ENCODE data around the gene DIAPH1. TPM values are rescaled to one million over a fixed set of nuclear protein-coding genes. Genes with fewer than 3 reads are reported as not detected.
A peak's percentile ranks its signal among the peaks of the same experiment; 100 is the strongest.

The DIAPH1 gene
- total RNA-seq, 3 donors from 2014 or later = 58.8 to 64.8 (median 63.6) TPM

- H3K4me3 ChIP-seq = no peak overlapping the region
- no peak for DNase-seq (ENCODE audit: low spot score in 2 of 2)
- no peaks in the 10 kb centered on the region for H3K27me3 ChIP-seq
- peaks cover 11 to 24% of the 10 kb centered on the region in 2 donors for H3K4me1 ChIP-seq
- H3K27ac ChIP-seq = peak overlapping the region in 1 of 2 donors; percentile 40
- no peaks in the 10 kb centered on the region for H3K9me3 ChIP-seq
- no peaks in the 10 kb centered on the region for H3K36me3 ChIP-seq
- intact Hi-C loops (cut with DNase I; ENCODE audit: low total_unique reads) = loop anchor here (2.0 to 5.0 kb wide), 2 partner anchors 64 to 799 kb away; no protein-coding TSS in a partner anchor
- TF ChIP-seq POLR2A (IDR thresholded peaks at IDR 0.05) = no peak
- TF ChIP-seq, protein P1, sequence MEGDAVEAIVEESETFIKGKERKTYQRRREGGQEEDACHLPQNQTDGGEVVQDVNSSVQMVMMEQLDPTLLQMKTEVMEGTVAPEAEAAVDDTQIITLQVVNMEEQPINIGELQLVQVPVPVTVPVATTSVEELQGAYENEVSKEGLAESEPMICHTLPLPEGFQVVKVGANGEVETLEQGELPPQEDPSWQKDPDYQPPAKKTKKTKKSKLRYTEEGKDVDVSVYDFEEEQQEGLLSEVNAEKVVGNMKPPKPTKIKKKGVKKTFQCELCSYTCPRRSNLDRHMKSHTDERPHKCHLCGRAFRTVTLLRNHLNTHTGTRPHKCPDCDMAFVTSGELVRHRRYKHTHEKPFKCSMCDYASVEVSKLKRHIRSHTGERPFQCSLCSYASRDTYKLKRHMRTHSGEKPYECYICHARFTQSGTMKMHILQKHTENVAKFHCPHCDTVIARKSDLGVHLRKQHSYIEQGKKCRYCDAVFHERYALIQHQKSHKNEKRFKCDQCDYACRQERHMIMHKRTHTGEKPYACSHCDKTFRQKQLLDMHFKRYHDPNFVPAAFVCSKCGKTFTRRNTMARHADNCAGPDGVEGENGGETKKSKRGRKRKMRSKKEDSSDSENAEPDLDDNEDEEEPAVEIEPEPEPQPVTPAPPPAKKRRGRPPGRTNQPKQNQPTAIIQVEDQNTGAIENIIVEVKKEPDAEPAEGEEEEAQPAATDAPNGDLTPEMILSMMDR (IDR thresholded peaks at IDR 0.05) = no peak
These were observed 107.8 kb downstream of the DIAPH1 start for GRCh38 chr5:141510850-141511601.

GRCh38 chr5:141510160-141510559, 108.6 kb downstream of the DIAPH1 start:
- Histone ChIP-seq H3K4me1 (peaks cover 11 to 24% of the 10 kb centered on the region in 2 donors), H3K27me3 (no peaks in the 10 kb centered on the region), H3K36me3 (no peaks in the 10 kb centered on the region), H3K27ac (peak overlapping the region; percentile 87 to 96), H3K9me3 (no peaks in the 10 kb centered on the region), H3K4me3 (no peak overlapping the region)
- no peak for DNase-seq (ENCODE audit: low spot score in 2 of 2)
- intact Hi-C loops (cut with DNase I; ENCODE audit: low total_unique reads) = loop anchor here (2.0 to 5.0 kb wide), 2 partner anchors 63 to 798 kb away; no protein-coding TSS in a partner anchor
- TF ChIP-seq, protein P1 (IDR thresholded peaks at IDR 0.05) = no peak
- no peak for TF ChIP-seq POLR2AphosphoS5 (IDR thresholded peaks at IDR 0.05)
- no peak for TF ChIP-seq POLR2A (IDR thresholded peaks at IDR 0.05)

DNA sequence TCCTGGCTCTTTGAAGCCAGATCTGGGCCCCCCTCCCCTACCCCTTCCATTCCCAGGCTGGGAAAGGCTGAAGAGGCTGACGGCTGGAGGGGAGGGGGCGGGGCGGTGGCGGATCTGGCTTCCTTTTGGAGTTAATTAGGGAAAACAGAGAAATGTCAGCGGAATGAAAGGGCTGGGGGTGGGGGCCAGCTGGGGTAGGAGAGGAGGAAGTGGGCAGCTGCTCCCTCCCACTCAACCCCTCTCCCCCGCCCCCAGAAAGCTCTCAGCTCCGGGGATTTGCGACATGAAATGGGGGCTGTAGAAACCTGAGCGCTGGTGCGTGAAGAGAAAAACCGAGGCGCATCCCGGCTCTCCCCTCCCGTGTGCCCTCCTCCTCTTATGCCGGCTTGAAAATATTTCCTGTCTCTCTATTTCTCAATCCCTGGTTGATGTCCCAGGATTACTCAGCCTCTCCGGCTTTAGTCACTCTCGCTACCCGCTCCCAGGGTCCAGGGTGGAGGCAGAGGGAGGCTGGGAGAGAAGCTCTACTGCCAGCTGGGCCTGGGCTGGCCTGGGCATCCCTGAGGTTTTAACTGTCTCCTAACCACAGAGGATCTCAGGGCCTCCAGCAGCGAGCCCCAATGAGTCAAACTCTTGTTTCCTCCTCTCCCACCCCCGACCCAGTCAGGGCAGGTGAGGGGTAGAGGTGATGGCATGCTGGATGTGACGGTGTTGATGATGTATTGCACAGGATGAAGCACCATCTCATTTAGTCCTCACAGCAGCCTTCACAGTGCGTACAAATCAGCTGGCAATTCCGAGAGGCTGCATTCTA, 109.8 kb downstream of the DIAPH1 start:
- H3K4me1 ChIP-seq = peaks cover 5 to 15% of the 10 kb centered on the region in 2 donors
- no peaks in the 10 kb centered on the region for H3K9me3 ChIP-seq

DNA sequence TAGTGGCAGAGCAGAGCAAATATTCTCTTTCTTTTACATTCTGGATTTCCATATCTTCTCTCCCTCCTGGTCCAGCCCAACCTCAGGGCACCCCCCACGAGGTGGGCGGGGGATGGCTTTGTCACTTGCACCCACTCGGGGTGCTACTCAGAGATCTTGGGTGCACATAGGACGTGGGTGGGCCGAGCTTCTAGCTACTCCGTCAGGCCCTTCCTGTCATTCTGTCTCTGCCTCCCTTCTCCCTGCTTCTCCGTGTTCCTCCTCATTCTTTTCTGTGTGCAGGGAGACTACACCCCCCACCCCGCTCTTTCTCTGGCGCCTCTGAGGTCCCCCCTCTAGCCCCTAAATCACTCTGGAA, 110.4 kb downstream of the DIAPH1 start:
- no peaks in the 10 kb centered on the region for H3K9me3 ChIP-seq
- H3K36me3 ChIP-seq = no peaks in the 10 kb centered on the region
- H3K27me3 ChIP-seq = no peaks in the 10 kb centered on the region
- peak overlapping the region; percentile 87 to 96 for H3K27ac ChIP-seq
- no peak for DNase-seq (ENCODE audit: low spot score in 2 of 2)
- TF ChIP-seq POLR2AphosphoS5 (IDR thresholded peaks at IDR 0.05) = peak in 1 of 3 donors; percentile 3
- TF ChIP-seq, protein P1 (IDR thresholded peaks at IDR 0.05) = no peak
- H3K4me1 ChIP-seq = peaks cover 5 to 15% of the 10 kb centered on the region in 2 donors
- intact Hi-C loops (cut with DNase I; ENCODE audit: low total_unique reads) = no loop called here
- H3K4me3 ChIP-seq = peak overlapping the region; percentile 39 to 63 (median 41)

More for the DNA sequence above, 109.8 kb downstream of the DIAPH1 start:
- peak overlapping the region; percentile 87 to 96 for H3K27ac ChIP-seq
- TF ChIP-seq, protein P1 (IDR thresholded peaks at IDR 0.05) = no peak
- peak; percentile 17 for TF ChIP-seq POLR2A (IDR thresholded peaks at IDR 0.05)
- peak; percentile 26 to 66 (median 43) for TF ChIP-seq POLR2AphosphoS5 (IDR thresholded peaks at IDR 0.05)
- intact Hi-C loops (cut with DNase I; ENCODE audit: low total_unique reads) = no loop called here
- H3K4me3 ChIP-seq = peak overlapping the region; percentile 39 to 63 (median 41)
- H3K36me3 ChIP-seq = no peaks in the 10 kb centered on the region
- peak in 1 of 2 donors; percentile 49 for DNase-seq (ENCODE audit: low spot score in 2 of 2)
- H3K27me3 ChIP-seq = no peaks in the 10 kb centered on the region

Measured in breast epithelium (tissue), 4 donors.